Measurements from ENCODE around the gene DRC3.
"Not testable (repeated sequence)": the region's sequence is repeated elsewhere in the genome, so short reads cannot be mapped to it uniquely, and the experiment has no call there.

Gene DRC3

GRCh38 chr17:17995887-17996286, 23.2 kb downstream of the DRC3 start:
- not testable (repeated sequence) for DNase-seq

GRCh38 chr17:17998934-17999333, 26.3 kb downstream of the DRC3 start:
- DNase-seq: no peak

DNA sequence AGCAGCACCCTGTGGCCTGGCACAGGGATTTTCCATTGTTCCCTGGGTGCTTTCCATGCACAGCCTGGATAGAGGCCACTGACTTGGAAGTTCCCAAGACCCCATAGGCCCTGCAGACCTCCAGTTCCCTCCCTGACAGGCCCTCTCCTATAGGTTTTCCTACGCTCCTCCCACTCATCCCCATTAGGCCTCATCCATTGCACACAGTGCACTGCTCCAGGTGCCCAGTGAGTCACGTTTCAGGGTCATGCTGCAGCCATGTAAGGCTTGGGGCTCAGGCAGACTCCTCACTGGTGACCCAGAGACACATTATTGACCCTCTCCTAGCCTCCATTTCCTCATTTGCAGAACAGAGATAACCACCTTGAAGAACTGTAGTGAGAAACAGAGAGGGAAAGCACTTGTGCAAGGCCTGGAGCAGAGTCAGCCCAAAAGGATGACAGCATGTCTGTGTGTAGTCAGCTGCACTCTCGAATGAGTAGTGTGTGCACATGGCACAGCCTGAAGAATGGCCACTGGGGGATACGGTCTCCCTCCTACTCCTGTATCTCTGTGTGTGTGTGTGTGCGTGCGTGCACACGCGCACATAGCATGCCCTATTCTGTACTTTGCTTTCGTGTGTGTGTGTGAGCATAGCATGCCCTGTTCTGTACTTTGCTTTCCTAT, 26.8 kb downstream of the DRC3 start:
- DNase-seq: no peak

- DNase-seq: no peak
These were observed 27.4 kb downstream of the DRC3 start for GRCh38 chr17:18000030-18000408.

- no peak for DNase-seq
These were observed 29.5 kb downstream of the DRC3 start for GRCh38 chr17:18002171-18002570.

DNA sequence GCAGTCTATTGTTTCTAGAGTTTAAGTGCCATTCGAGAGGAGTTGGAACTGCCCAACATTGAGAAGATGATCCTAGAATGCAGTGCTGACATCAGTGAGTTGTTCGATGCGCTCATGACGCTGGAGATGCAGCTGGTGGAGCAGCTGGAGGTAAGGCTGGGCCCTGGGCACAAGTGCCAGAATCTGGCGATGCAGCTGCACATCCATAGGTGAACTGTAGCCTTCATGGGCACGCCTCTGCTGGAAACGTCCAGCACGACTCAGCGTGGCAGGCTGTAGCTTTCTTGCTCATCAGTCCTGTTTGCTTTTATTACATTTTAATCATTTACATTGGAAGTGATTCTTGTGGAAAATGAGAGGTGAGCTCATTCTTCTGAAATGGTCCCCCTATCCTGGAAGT, 31.7 kb downstream of the DRC3 start:
- DNase-seq: no peak

GRCh38 chr17:18004884-18005305, 32.2 kb downstream of the DRC3 start:
- no peak for DNase-seq

DNA sequence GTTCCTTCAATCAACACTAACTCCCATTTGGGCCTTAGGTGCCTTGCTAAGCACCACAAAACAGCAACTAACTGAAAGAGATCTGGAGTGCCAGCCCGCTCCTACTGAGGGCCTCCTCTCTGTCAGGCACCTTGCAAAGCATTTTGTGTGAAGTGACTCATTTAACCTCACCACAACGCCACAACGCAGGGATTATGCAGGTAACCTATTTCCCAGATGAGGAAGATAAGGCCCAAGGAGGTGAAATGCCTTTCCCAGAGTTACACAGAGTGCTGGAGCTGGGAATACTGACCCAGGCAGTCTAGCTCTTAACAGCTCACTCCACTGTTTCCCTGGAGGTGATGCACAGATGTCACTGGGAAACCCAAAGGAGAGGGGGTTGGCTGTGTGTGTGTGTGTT, 32.8 kb downstream of the DRC3 start:
- no peak for DNase-seq

- no peak for DNase-seq
These were observed 34.0 kb downstream of the DRC3 start for GRCh38 chr17:18006495-18007239.

- no peak for DNase-seq
These were observed 36.0 kb downstream of the DRC3 start for GRCh38 chr17:18008496-18009268.

DNA sequence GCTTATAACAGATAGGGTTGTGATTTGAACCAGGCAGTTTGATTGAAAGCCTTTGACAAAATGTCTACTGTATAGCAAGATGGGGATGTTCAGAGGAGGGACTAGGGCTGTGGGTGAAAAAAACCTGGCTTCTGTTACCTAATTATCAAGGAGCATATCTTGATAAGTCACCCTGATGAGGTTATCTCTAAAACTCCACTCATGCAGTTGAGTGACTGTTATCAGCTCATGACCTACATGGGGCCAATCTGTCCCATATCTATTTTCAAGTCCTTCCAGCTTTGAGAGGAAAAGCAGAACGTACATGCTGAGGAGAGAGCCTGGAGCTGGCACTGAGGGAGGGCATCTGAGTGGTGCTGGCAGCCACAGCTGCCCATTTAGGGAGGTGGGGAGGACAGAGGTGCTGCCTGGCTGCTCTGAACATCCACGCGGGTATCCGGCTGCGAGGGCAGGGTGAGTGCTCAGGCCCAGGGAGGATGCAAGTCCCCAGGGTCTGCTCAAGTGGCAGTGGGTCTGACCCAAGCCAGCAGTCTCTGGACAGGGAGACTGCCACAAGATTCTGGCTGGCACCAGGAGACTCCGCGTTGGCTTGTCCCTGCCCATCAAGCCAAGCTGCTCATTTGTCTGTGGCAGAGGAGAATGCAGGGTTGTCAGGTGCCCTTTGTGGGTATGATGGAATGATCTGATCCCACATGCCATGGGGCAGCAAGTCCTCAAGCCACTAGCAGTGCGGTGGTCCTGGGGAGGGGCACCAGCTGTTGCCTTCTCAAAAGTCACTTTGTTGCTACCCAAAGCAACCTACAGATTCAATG, 37.2 kb downstream of the DRC3 start:
- no peak for DNase-seq

- DNase-seq: no peak
These were observed 38.6 kb downstream of the DRC3 start for GRCh38 chr17:18011286-18011685.

DNA sequence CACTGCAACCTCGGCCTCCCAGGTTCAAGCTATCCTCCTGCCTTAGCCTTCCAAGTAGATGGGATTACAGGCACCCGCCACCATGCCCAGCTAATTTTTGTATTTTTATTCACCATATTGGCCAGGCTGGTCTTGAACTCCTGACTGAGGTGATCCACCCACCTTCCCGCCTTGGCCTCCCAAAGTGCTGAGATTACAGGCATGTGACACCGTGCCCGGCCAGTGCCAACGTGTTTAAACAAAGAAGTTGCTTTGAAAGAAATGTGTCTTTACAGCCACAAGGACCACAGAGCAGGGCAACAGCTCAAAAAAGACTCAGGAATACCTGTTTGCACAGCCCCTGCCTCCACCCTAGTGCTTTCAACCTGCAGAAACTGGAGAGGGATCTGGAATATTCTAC, 41.3 kb downstream of the DRC3 start:
- no peak for DNase-seq

GRCh38 chr17:18015593-18015992, 42.9 kb downstream of the DRC3 start:
- no peak for DNase-seq

DNA sequence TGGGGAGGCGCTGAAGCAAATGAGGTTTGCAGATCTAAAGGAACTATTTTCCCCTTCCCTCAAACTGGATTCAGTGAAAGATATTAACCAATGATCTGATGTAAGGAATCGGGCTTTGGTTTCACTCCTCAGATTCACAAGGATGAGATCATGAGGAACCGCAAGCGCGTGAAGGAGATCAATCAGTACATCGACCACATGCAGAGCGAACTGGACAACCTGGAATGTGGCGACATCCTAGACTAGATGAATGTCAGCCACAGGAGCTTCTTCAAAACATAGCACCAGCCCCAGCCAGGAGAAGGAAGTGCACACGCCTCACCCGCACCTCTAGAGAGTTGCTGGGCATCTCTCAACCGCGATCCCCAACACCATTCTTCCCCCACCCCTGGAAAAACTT, 43.8 kb downstream of the DRC3 start:
- DNase-seq: no peak

DNA sequence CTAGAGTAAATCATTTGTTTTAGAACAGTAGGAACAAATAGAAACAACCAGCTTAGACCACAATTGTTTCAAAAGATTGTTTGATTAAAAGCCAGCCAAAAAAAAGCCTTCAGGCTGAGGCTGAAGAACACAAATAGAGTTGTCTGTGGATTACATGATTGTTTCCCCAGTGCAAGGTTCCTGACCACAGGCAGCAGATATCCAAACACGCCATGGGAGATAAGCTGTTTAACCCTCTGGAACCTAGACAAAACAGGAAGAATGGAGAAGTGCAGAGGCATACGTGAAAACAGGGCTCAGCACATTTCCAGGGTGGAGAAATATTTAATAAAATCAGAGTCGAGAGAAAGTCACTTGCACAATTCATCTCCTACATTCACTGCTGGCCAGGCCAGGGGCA, 45.3 kb downstream of the DRC3 start:
- DNase-seq: no peak

DNA sequence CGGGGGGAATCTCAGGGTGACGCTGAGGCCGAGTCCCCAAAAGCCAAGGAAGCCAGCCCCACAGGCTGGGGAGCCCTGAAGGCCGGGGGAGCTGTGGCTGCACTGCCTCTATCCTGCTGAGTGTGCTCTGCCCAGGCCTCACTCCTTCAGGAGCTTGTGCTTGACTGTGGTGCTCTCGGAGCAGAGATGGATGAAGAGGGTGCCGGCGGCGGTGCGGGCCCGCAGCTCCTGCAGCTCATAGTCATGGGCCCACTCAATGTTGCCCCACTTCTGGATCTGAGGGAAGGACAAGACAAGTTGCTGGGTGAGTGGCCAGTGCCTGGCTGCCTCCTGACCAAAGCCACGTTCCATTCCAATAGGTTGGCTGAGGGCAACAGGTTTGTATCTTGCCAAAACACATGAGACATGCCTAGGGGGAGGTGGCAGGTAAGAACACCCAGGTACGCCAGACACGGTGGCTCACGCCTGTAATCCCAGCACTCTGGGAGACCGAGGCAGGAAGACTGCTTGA, 45.8 kb downstream of the DRC3 start:
- DNase-seq: no peak

DNA sequence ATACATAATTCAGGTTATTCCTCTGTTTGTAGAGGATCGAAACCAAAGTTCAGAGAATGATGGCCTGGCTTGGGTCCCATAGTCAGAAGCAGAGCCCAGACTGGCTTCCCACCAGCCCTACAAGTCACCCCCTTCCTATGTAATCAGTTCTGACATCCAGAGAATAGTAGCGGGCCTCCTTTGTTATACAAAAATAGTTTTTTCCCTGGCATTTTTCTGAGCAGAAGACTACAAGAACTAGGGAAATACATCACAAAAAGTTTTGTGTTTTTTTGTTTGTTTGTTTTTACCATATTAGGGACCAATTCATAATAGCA, 47.1 kb downstream of the DRC3 start:
- DNase-seq: no peak

DNA sequence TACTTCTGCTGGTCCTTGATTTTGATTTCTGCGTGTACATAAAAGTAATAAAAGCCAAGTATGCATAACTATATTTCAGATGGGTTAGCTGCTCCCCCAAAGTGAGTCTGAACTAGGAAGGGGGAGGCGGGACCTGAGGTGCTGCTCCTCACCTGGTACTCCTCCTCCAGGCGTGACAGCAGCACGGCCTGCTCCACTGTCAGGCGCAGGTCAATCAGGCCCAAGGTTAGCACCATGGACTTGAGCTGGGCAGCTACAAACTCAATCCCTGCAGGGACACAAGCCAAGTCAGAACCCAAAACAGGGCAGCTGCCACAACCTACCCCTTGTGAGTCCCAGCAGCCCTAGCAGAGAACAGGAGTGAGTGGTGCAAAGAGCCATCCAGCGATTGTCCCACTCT, 48.3 kb downstream of the DRC3 start:
- no peak for DNase-seq

- no peak for DNase-seq
These were observed 48.7 kb downstream of the DRC3 start for GRCh38 chr17:18021372-18021771.

DNA sequence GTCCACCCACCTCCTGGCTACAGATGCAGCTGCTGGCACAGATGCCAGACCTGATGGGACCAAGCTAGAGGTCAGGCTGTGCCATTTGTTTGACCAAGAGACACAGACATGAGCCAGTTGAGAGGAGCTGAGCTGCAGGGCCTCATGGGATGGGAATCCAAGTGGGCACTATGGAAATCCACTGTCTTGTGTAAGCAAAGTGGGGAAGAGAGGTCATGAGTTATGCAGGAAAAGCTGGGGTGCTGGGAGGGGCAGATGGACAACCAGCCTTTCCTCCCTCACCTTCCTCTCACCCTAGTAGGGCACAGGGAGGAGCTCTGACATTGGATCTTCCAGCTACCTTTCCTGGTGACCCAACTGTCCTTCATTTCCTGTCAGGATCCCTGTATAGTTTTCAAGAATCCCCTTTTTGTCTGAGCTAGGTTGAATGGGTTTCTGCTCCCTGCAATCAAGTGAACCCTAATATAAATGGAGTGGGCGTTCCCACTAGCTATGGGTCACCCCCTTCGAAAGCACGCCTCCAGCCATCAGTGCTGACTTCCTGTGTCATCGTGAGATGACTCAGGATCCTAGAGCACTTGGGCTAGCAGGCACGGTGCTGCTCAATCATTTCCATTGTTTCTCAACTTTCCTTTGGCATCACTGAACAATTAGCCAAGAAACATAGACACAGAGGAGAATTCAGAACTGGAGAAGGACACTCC, 52.7 kb downstream of the DRC3 start:
- peak; percentile 22 for DNase-seq
